Suprapubic skin (tissue), 3 donors: ENCODE measurements around the gene RCC2.

Experiments used
- CTCF ChIP-seq, 2 donors: fragments of 200-600 bp in 1 of 2; fragments of 450-650 bp in 1 of 2; sonication (generic) in 1 of 2; IDR thresholded peaks; one replicate each; pipeline ENCODE4 v1.5.1; 2016 to 2019; ENCODE audit warnings: antibody characterized with exemption in 2 of 2, mild to moderate bottlenecking in 1 of 2, moderate library complexity in 1 of 2
- EP300 ChIP-seq: sonication (generic); formaldehyde crosslinking; IDR thresholded peaks from one replicate; pipeline ENCODE4 v1.6.1; 2017; ENCODE audit warnings: antibody characterized with exemption

- TF ChIP-seq CTCF (IDR thresholded peaks at IDR 0.05) (no peak), EP300 (no peak)
These were observed 17.0 kb downstream of the RCC2 start for GRCh38 chr1:17422461-17422860.
